ENCODE measurements around the gene PLCXD1. TPM values are rescaled to one million over a fixed set of nuclear protein-coding genes. Genes with fewer than 3 reads are reported as not detected.

PLCXD1 gene
- total RNA-seq, 1 donor from 2014 or later = 25.9 TPM

DNA sequence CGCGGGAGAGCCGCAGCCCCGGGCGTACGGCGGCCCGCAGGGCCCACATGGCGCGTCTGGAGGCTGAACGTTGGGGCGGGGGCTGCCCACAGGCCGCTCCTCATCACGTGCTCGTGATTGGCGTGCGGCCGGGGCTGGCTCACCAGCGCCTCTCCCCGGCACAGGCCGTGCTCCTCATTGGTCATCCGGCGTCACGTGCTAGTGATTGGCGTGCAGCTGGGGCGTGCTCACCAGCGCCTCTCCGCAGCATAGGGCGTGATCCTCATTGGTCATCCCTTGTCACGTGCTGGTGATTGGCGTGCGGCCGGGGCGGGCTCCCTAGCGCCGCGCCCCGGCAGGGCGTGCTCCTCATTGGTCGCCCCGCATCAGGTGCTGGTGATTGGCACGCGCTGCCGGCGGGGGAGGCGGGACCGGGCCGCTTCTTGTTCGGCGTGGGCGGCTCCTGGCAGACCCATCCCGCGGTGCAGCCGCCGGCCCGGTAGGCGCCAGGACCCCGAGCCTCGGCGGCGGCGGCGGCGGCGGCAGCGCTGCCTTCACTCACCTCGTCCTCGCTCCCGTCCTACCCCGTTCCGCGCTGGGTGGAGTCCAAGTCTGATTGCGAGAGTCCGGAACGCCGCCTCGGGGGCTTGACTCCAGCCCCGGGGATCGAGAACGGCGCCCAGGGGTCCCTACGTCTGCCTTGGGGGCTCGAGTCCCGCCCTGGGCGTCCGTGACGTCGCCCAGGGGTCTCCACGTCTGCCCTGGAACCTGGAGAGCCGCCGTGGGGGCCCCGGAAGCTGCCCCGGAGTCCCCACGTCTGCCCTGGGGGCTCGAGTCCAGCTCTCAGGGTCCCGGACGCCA, 37.8 kb downstream of the PLCXD1 start, which contains the start of gene GTPBP6:
GTPBP6 (minus strand) TSS at position 58 of the 840 bp plus-strand sequence; CDS start at position 49, 9 bp downstream.
- no peaks in the 10 kb centered on the region for H3K9me3 Mint-ChIP-seq (ENCODE audit: unreplicated experiment)
- no peak for FAIRE-seq

GRCh38 chrX:319579-320125, 38.5 kb downstream of the PLCXD1 start:
- peaks cover 2% of the 10 kb centered on the region for H3K36me3 Mint-ChIP-seq (ENCODE audit: low read depth, unreplicated experiment)
- no peak overlapping the region for H2AFZ ChIP-seq (ENCODE audit: low read depth, low read length)
- DNase-seq (ENCODE audit: low read depth) (no peak), FAIRE-seq (no peak)
- H3K27ac Mint-ChIP-seq (ENCODE audit: unreplicated experiment) = no peak overlapping the region
- peak overlapping the region; percentile 89 for H3K27ac ChIP-seq (ENCODE audit: low read depth, low read length)
- H3K27me3 Mint-ChIP-seq (ENCODE audit: low read depth, unreplicated experiment) = no peaks in the 10 kb centered on the region
- H3K4me3 ChIP-seq (ENCODE audit: insufficient read depth, low read depth, low read length) = peak overlapping the region; percentile 87
- H3K36me3 ChIP-seq (ENCODE audit: insufficient read depth, low read length) = no peaks in the 10 kb centered on the region
- H3K4me1 ChIP-seq (ENCODE audit: insufficient read depth, low read length) = peaks cover 9% of the 10 kb centered on the region
- H4K20me1 ChIP-seq (ENCODE audit: insufficient read depth, low read length) = peaks cover 27% of the 10 kb centered on the region
- peaks cover 4% of the 10 kb centered on the region for H3K4me1 Mint-ChIP-seq (ENCODE audit: low read depth, unreplicated experiment)
- peaks cover 31% of the 10 kb centered on the region for H3K79me2 ChIP-seq (ENCODE audit: insufficient read depth, low read length)
- H3K4me3 Mint-ChIP-seq (ENCODE audit: unreplicated experiment) = peak overlapping the region; percentile 89
- no peaks in the 10 kb centered on the region for H3K9me3 ChIP-seq (ENCODE audit: insufficient read depth, low read depth, low read length)
- H3K9ac ChIP-seq (ENCODE audit: low read length) = peak overlapping the region; percentile 98
- peak overlapping the region; percentile 97 for H3K4me2 ChIP-seq (ENCODE audit: low read length)
- TF ChIP-seq, protein P1, sequence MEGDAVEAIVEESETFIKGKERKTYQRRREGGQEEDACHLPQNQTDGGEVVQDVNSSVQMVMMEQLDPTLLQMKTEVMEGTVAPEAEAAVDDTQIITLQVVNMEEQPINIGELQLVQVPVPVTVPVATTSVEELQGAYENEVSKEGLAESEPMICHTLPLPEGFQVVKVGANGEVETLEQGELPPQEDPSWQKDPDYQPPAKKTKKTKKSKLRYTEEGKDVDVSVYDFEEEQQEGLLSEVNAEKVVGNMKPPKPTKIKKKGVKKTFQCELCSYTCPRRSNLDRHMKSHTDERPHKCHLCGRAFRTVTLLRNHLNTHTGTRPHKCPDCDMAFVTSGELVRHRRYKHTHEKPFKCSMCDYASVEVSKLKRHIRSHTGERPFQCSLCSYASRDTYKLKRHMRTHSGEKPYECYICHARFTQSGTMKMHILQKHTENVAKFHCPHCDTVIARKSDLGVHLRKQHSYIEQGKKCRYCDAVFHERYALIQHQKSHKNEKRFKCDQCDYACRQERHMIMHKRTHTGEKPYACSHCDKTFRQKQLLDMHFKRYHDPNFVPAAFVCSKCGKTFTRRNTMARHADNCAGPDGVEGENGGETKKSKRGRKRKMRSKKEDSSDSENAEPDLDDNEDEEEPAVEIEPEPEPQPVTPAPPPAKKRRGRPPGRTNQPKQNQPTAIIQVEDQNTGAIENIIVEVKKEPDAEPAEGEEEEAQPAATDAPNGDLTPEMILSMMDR (IDR thresholded peaks at IDR 0.05; ENCODE audit: insufficient read depth, low read depth, low read length) = no peak
- no peak for TF ChIP-seq EZH2 (IDR thresholded peaks at IDR 0.05; ENCODE audit: insufficient read depth, low read length)
- H3K9me3 Mint-ChIP-seq (ENCODE audit: unreplicated experiment) = no peaks in the 10 kb centered on the region
- H3K27me3 ChIP-seq (ENCODE audit: insufficient read depth, low read length) = no peaks in the 10 kb centered on the region

More for the DNA sequence above, 37.8 kb downstream of the PLCXD1 start, which contains the start of gene GTPBP6:
- Mint-ChIP-seq H3K27me3 (ENCODE audit: low read depth, unreplicated experiment) (no peaks in the 10 kb centered on the region), H3K4me1 (ENCODE audit: low read depth, unreplicated experiment) (peaks cover 4% of the 10 kb centered on the region), H3K36me3 (ENCODE audit: low read depth, unreplicated experiment) (peaks cover 2% of the 10 kb centered on the region), H3K4me3 (ENCODE audit: unreplicated experiment) (peak within 1 kb of the TSS; percentile 92), H3K27ac (ENCODE audit: unreplicated experiment) (peak within 1 kb of the TSS; percentile 97)
- peak within 1 kb of the TSS; percentile 87 for H2AFZ ChIP-seq (ENCODE audit: low read depth, low read length)
- peaks cover 26% of the 10 kb centered on the region for H4K20me1 ChIP-seq (ENCODE audit: insufficient read depth, low read length)
- peak; percentile 98 for DNase-seq (ENCODE audit: low read depth)
- H3K9me3 ChIP-seq (ENCODE audit: insufficient read depth, low read depth, low read length) = no peaks in the 10 kb centered on the region
- peak within 1 kb of the TSS; percentile 98 for H3K9ac ChIP-seq (ENCODE audit: low read length)
- H3K4me2 ChIP-seq (ENCODE audit: low read length) = peak within 1 kb of the TSS; percentile 97
- no peaks in the 10 kb centered on the region for H3K36me3 ChIP-seq (ENCODE audit: insufficient read depth, low read length)
- peaks cover 31% of the 10 kb centered on the region for H3K79me2 ChIP-seq (ENCODE audit: insufficient read depth, low read length)
- no peak for TF ChIP-seq EZH2 (IDR thresholded peaks at IDR 0.05; ENCODE audit: insufficient read depth, low read length)
- TF ChIP-seq, protein P1 (IDR thresholded peaks at IDR 0.05; ENCODE audit: insufficient read depth, low read depth, low read length) = no peak
- peak within 1 kb of the TSS; percentile 87 for H3K4me3 ChIP-seq (ENCODE audit: insufficient read depth, low read depth, low read length)
- H3K27ac ChIP-seq (ENCODE audit: low read depth, low read length) = peak within 1 kb of the TSS; percentile 93
- no peaks in the 10 kb centered on the region for H3K27me3 ChIP-seq (ENCODE audit: insufficient read depth, low read length)
- H3K4me1 ChIP-seq (ENCODE audit: insufficient read depth, low read length) = peaks cover 9% of the 10 kb centered on the region
